ENCODE measurements around the gene GDA.

GRCh38 chr9:72255569-72255968 lies 106.3 kb downstream of the GDA start:
- no peak for TF ChIP-seq CTCF (IDR thresholded peaks at IDR 0.05)
- TF ChIP-seq POLR2A (IDR thresholded peaks at IDR 0.05): no peak
